ENCODE measurements around the gene TEAD1. TPM values are rescaled to one million over a fixed set of nuclear protein-coding genes. Genes with fewer than 3 reads are reported as not detected.

The TEAD1 gene
- total and polyA plus RNA-seq, 10 of the 15 experiments (the other 5 are each of a cell fraction or from before 2014, with no cell fraction given), result 0.01 to 0.59 (median 0.04) TPM; not detected in 6

DNA sequence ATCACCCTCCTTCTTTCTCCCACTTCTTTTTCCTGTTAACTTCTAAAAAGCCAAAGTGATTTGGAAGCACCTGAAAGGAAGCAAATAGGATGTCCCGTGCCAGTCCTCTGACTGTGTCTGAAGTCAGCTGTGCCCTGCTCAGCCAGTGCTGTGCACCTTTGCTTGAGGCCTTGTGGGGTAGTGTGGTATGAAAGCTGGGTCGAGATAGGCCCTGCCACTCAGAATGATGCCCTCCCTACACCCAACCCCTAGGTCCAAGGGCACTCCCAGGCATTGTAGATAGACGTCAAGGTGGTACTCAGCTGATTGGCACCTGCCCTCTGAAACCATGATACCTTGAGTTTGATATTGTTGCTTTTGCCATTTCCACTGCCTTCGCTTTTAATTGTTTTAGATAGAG, 251.3 kb downstream of the TEAD1 start (continued):
- TF ChIP-seq ATF3 (IDR thresholded peaks at IDR 0.05; ENCODE audit: borderline replicate concordance, extremely low read depth, low read depth, low read length) (no peak), EED (IDR thresholded peaks at IDR 0.05; ENCODE audit: low read depth) (no peak), ZNF592 (IDR thresholded peaks at IDR 0.05) (no peak), POLR2A (IDR thresholded peaks at IDR 0.05; ENCODE audit: low read depth, low read length) (no peak), RAD21 (IDR thresholded peaks at IDR 0.05; ENCODE audit: insufficient read depth, low read depth, low read length) (no peak), JUNB (IDR thresholded peaks at IDR 0.05) (no peak), PAX8 (IDR thresholded peaks at IDR 0.05) (no peak), KDM1A (IDR thresholded peaks at IDR 0.05; ENCODE audit: borderline replicate concordance) (no peak)

GRCh38 chr11:12927221-12927620, 253.0 kb downstream of the TEAD1 start:
- ChIA-PET RAD21 (ENCODE audit: unreplicated experiment) (no interaction called here), SMC1A (ENCODE audit: uncharacterized antibody, unreplicated experiment) (no interaction called here), POLR2A (no interaction called here), CTCF (no interaction called here)
- Histone ChIP-seq H2AFZ (ENCODE audit: control insufficient read depth, low read depth, low read length) (no peak overlapping the region), H3K4me3 (no peak overlapping the region), H3K36me3 (ENCODE audit: control insufficient read depth in 2 of 2, insufficient read depth in 2 of 2, low read length in 1 of 2) (no peaks in the 10 kb centered on the region), H3K9ac (ENCODE audit: control insufficient read depth, insufficient read depth, low read length) (no peak overlapping the region), H3K27ac (ENCODE audit: control insufficient read depth, insufficient read depth) (no peak overlapping the region), H3K4me2 (ENCODE audit: control insufficient read depth, insufficient read depth) (no peak overlapping the region), H3K27me3 (replicated peaks in 1 of 2; ENCODE audit: control insufficient read depth in 2 of 2, insufficient read depth in 2 of 2, low read length in 1 of 2) (no peaks in the 10 kb centered on the region), H3K9me3 (replicated peaks; ENCODE audit: control insufficient read depth, insufficient read depth, low read length) (no peaks in the 10 kb centered on the region), H3K79me2 (ENCODE audit: control insufficient read depth, insufficient read depth, low read length) (no peaks in the 10 kb centered on the region), H4K20me1 (ENCODE audit: control insufficient read depth, insufficient read depth) (no peaks in the 10 kb centered on the region), H3K4me1 (ENCODE audit: control insufficient read depth, insufficient read depth, low read length) (no peaks in the 10 kb centered on the region)
- intact Hi-C loops (cut with micrococcal nuclease; ENCODE audit: unreplicated experiment), result no loop called here
- FAIRE-seq, result no peak
- no peak for ATAC-seq
- TF ChIP-seq EGR1 (IDR thresholded peaks at IDR 0.05; ENCODE audit: borderline replicate concordance in 1 of 2, low read depth in 2 of 2, low read length in 2 of 2), result no peak
- TF ChIP-seq MTA2 (IDR thresholded peaks at IDR 0.05; ENCODE audit: low read depth), result no peak
- in situ Hi-C loops (cut with MboI), result no loop called here
- no TSS peak for BruUV-seq (replicated peaks)
- WGBS (ENCODE audit: insufficient coverage, insufficient replicate concordance, low lambda C conversion rate, missing lambda C conversion rate), result 13% methylated on average over 3 of the region's 3 CpGs
- DNase-seq (ENCODE audit: low read depth, low spot score), result no peak
